Neural cell (in vitro differentiated cells): ENCODE results near the gene OPRL1. TPM values are rescaled to one million over a fixed set of nuclear protein-coding genes. Genes with fewer than 3 reads are reported as not detected.

Source experiments
- H2AFZ ChIP-seq: fragments of 200-600, 300-800 bp; sonication (generic), shearing (Covaris generic); 2 replicates; pipeline ENCODE4 v1.6.0; 2014; ENCODE audit warnings: low read depth, mild to moderate bottlenecking, antibody characterized with exemption, low read length, moderate library complexity
- H3F3A ChIP-seq: fragments of 200-600 bp; shearing (Covaris generic); 2 replicates; pipeline ENCODE4 v1.6.1; 2016; ENCODE audit warnings: mild to moderate bottlenecking, moderate library complexity, mixed read lengths, antibody characterized with exemption, low read length; ENCODE audit not compliant: insufficient read depth, poor library complexity, severe bottlenecking
- H3K27ac ChIP-seq: fragments of 200-600, 300-800 bp; sonication (generic), shearing (Covaris generic); 2 replicates; pipeline ENCODE4 v1.5.1; 2014; ENCODE audit warnings: mild to moderate bottlenecking, low read length, moderate library complexity
- H3K27me3 ChIP-seq: fragments of 300-800, 200-600 bp; sonication (generic), shearing (Covaris generic); 2 replicates; pipeline ENCODE4 v1.6.0; 2014; ENCODE audit warnings: mild to moderate bottlenecking, low read depth, low read length, moderate library complexity; ENCODE audit not compliant: insufficient read depth
- H3K36me3 ChIP-seq: fragments of 300-800, 200-600 bp; sonication (generic), shearing (Covaris generic); 2 replicates; pipeline ENCODE4 v1.5.1; 2014; ENCODE audit warnings: mild to moderate bottlenecking, antibody characterized with exemption, low read length, moderate library complexity; ENCODE audit not compliant: insufficient read depth
- H3K4me2 ChIP-seq: fragments of 300-800, 200-600 bp; sonication (generic), shearing (Covaris generic); 2 replicates; pipeline ENCODE4 v1.6.0; 2014; ENCODE audit warnings: mild to moderate bottlenecking, low read length
- H3K4me3 ChIP-seq: fragments of 300-800, 200-600 bp; sonication (generic), shearing (Covaris generic); 2 replicates; pipeline ENCODE4 v1.5.1; 2014; ENCODE audit warnings: mild to moderate bottlenecking, low read length, moderate library complexity
- H3K79me2 ChIP-seq: fragments of 200-600 bp; shearing (Covaris generic); replicated peaks from 2 replicates; pipeline ENCODE4 v1.6.0; 2014; ENCODE audit warnings: mild to moderate bottlenecking, low read length, moderate library complexity; ENCODE audit not compliant: insufficient read depth
- H3K9ac ChIP-seq: fragments of 300-800, 200-600 bp; sonication (generic), shearing (Covaris generic); 2 replicates; pipeline ENCODE4 v1.6.1; 2016; ENCODE audit warnings: mild to moderate bottlenecking, low read length, mixed read lengths
- H3K9me2 ChIP-seq: fragments of 200-600 bp; shearing (Covaris generic); 2 replicates; pipeline ENCODE4 v1.6.1; 2016; ENCODE audit warnings: mild to moderate bottlenecking, low read length, mixed read lengths; ENCODE audit not compliant: insufficient read depth
- H3K9me3 ChIP-seq: fragments of 200-600, 300-800 bp; sonication (generic), shearing (Covaris generic); 2 replicates; pipeline ENCODE4 v1.6.1; 2016; ENCODE audit warnings: mild to moderate bottlenecking, mixed run types, low read length, moderate library complexity, mixed read lengths
- H4K20me1 ChIP-seq: fragments of 200-600 bp; shearing (Covaris generic); 2 replicates; pipeline ENCODE4 v1.6.1; 2016; ENCODE audit warnings: mild to moderate bottlenecking, mixed run types; ENCODE audit not compliant: insufficient read depth
- CTCF ChIP-seq: fragments of 450-650 bp; IDR thresholded peaks from 2 replicates; pipeline ENCODE4 v1.5.1; 2014; ENCODE audit warnings: antibody characterized with exemption, mild to moderate bottlenecking, moderate library complexity; ENCODE audit not compliant: poor library complexity, severe bottlenecking
- EP300 ChIP-seq: fragments of 450-650 bp; conservative IDR thresholded peaks from 2 replicates; pipeline ENCODE4 v1.6.1; 2014; ENCODE audit warnings: antibody characterized with exemption, mild to moderate bottlenecking, moderate library complexity; ENCODE audit not compliant: poor library complexity, severe bottlenecking
- EZH2 ChIP-seq: fragments of 200-600, 300-800 bp; shearing (Covaris generic), sonication (generic); IDR thresholded peaks from 2 replicates; pipeline ENCODE4 v1.6.1; 2014; ENCODE audit warnings: antibody characterized with exemption, low read length, borderline replicate concordance, mild to moderate bottlenecking; ENCODE audit not compliant: insufficient read depth, poor library complexity, severe bottlenecking
- MXI1 ChIP-seq: fragments of 450-650 bp; conservative IDR thresholded peaks from 2 replicates; pipeline ENCODE4 v1.6.1; 2014; ENCODE audit warnings: antibody characterized with exemption, mild to moderate bottlenecking; ENCODE audit not compliant: poor library complexity, severe bottlenecking
- POLR2AphosphoS5 ChIP-seq: IDR thresholded peaks from 2 replicates; pipeline ENCODE4 v1.6.1; 2012
- RAD21 ChIP-seq: fragments of 450-650 bp; conservative IDR thresholded peaks from 2 replicates; pipeline ENCODE4 v1.6.1; 2014; ENCODE audit warnings: antibody characterized with exemption, mild to moderate bottlenecking, moderate library complexity
- REST ChIP-seq: IDR thresholded peaks from 2 replicates; pipeline ENCODE4 v1.6.1; 2012; ENCODE audit warnings: borderline replicate concordance
- SMC3 ChIP-seq: fragments of 450-650 bp; conservative IDR thresholded peaks from 2 replicates; pipeline ENCODE4 v1.6.1; 2014; ENCODE audit warnings: antibody characterized with exemption, mild to moderate bottlenecking, moderate library complexity; ENCODE audit not compliant: poor library complexity
- TAF1 ChIP-seq: IDR thresholded peaks from 2 replicates; pipeline ENCODE4 v1.6.1; 2012; ENCODE audit warnings: low read depth
- polyA plus RNA-seq: library from polyadenylated mRNA; depleted of rRNA; stranded (reverse); fragments of >200 nt; gene quantifications from 2 replicates; pipeline ENCODE4 v1.2.3, GENCODE V29; 2014

OPRL1 gene
- polyA plus RNA-seq, 1 donor from 2014 or later: 18.3 TPM

- H3K9me3 ChIP-seq: no peaks in the 10 kb centered on the region
- H3K4me2 ChIP-seq: no peak overlapping the region
- H3K27me3 ChIP-seq: no peaks in the 10 kb centered on the region
- no peaks in the 10 kb centered on the region for H3K9me2 ChIP-seq
- H3F3A ChIP-seq: no peaks in the 10 kb centered on the region
- no peak overlapping the region for H3K4me3 ChIP-seq
- no peak overlapping the region for H2AFZ ChIP-seq
- H3K36me3 ChIP-seq: no peaks in the 10 kb centered on the region
- TF ChIP-seq REST (no peak), POLR2AphosphoS5 (no peak), RAD21 (no peak), EZH2 (no peak)
- no peaks in the 10 kb centered on the region for H4K20me1 ChIP-seq
- no peaks in the 10 kb centered on the region for H3K79me2 ChIP-seq
- no peak overlapping the region for H3K9ac ChIP-seq
- no peak overlapping the region for H3K27ac ChIP-seq
These were observed 29.1 kb downstream of the OPRL1 start for GRCh38 chr20:64108731-64109681.

DNA sequence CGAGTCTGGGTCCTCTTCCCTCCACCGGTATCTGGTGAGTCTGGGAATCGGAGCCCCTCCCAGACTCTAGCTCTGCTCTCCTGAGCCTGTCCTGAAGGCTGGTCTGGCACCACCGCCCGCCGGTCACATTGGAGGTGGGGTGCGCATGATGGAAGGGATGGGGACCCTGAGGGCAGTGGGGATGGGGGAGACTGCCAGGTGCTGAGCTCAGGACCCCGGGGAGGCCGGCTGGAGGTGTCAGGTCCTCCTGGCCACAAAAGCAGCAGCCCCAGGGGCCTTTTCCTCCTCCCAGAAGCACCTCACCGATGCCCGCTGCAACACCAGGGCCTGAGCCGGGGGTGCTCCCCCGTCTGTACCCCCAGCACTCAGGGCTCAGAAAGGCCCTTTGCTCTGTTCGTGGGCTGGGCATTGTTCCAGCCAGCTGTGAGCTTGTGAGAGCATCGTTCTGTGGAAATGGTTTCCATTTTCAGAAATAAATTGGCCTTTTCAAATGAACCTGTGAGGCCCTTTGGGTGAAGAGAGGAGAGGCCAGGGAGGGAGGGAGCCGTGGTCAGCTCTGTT is 30.0 kb downstream of the OPRL1 start:
- no peaks in the 10 kb centered on the region for H3K27me3 ChIP-seq
- no peaks in the 10 kb centered on the region for H3K36me3 ChIP-seq
- no peak overlapping the region for H3K4me2 ChIP-seq
- no peaks in the 10 kb centered on the region for H3K79me2 ChIP-seq
- TF ChIP-seq RAD21 (no peak), EP300 (no peak), EZH2 (no peak), TAF1 (no peak), MXI1 (no peak), CTCF (no peak), REST (no peak), POLR2AphosphoS5 (no peak), SMC3 (no peak)
- no peak overlapping the region for H2AFZ ChIP-seq
- H3K4me3 ChIP-seq: no peak overlapping the region
- no peaks in the 10 kb centered on the region for H4K20me1 ChIP-seq
- H3F3A ChIP-seq: no peaks in the 10 kb centered on the region
- H3K9me2 ChIP-seq: no peaks in the 10 kb centered on the region
- no peaks in the 10 kb centered on the region for H3K9me3 ChIP-seq
- H3K27ac ChIP-seq: no peak overlapping the region
- H3K9ac ChIP-seq: no peak overlapping the region
